Liver (tissue), 9 donors: ENCODE data around the gene SLC12A6. TPM values are rescaled to one million over a fixed set of nuclear protein-coding genes. Genes with fewer than 3 reads are reported as not detected.

Experiments used
- DNase-seq: peaks from one replicate; pipeline ENCODE4 v3.0.0-alpha.2; 2017; ENCODE audit warnings: low spot score
- H3K27ac ChIP-seq, 2 donors: one replicate each; pipeline ENCODE4 v1.7.0; 2013; ENCODE audit warnings: inconsistent platforms in 2 of 2, low read length in 2 of 2, control low read depth in 1 of 2, low read depth in 1 of 2, mild to moderate bottlenecking in 1 of 2
- H3K27me3 ChIP-seq, 4 donors: one replicate each; pipeline versions ENCODE4 v1.6.1 to v1.7.0; 2013; ENCODE audit warnings: low read length in 3 of 4, inconsistent platforms in 1 of 4, mild to moderate bottlenecking in 1 of 4, moderate library complexity in 1 of 4; ENCODE audit not compliant: control insufficient read depth in 4 of 4, insufficient read depth in 4 of 4
- H3K36me3 ChIP-seq, 4 donors: one replicate each; pipeline versions ENCODE4 v1.6.1 to v1.7.0; 2013; ENCODE audit warnings: low read length in 3 of 4, mild to moderate bottlenecking in 3 of 4, low read depth in 1 of 4, moderate library complexity in 1 of 4; ENCODE audit not compliant: control insufficient read depth in 4 of 4, insufficient read depth in 3 of 4
- H3K4me1 ChIP-seq, 4 donors: one replicate each; pipeline versions ENCODE4 v1.6.1 to v1.7.0; 2013; ENCODE audit warnings: low read length in 3 of 4, mild to moderate bottlenecking in 3 of 4, moderate library complexity in 1 of 4; ENCODE audit not compliant: control insufficient read depth in 4 of 4, insufficient read depth in 4 of 4
- H3K4me3 ChIP-seq, 3 donors: one replicate each; pipeline versions ENCODE4 v1.6.1 to v1.7.0; 2013; ENCODE audit warnings: low read length in 3 of 3, control low read depth in 1 of 3, low read depth in 1 of 3, mild to moderate bottlenecking in 1 of 3
- H3K9ac ChIP-seq, 2 donors: one replicate each; pipeline ENCODE4 v1.7.0; 2013; ENCODE audit warnings: low read length in 2 of 2, mild to moderate bottlenecking in 2 of 2, moderate library complexity in 2 of 2, control low read depth in 1 of 2, low read depth in 1 of 2
- H3K9me3 ChIP-seq, 4 donors: one replicate each; pipeline versions ENCODE4 v1.6.1 to v1.7.0; 2013; ENCODE audit warnings: low read length in 3 of 4; ENCODE audit not compliant: control insufficient read depth in 4 of 4
- EGR1 ChIP-seq, 2 donors: IDR thresholded peaks; 2 replicates each; pipeline ENCODE4 v1.6.1; 2016 to 2018; ENCODE audit warnings: antibody characterized with exemption in 2 of 2, low read depth in 2 of 2
- FOXA1 ChIP-seq: IDR thresholded peaks from 2 replicates; pipeline ENCODE4 v1.6.1; 2016; ENCODE audit warnings: antibody characterized with exemption
- FOXA2 ChIP-seq: IDR thresholded peaks from 2 replicates; pipeline ENCODE4 v1.6.1; 2016; ENCODE audit warnings: antibody characterized with exemption
- HNF4A ChIP-seq, 2 donors: conservative IDR thresholded peaks; 2 replicates each; pipeline ENCODE4 v1.6.1; 2016; ENCODE audit warnings: antibody characterized with exemption in 2 of 2, mild to moderate bottlenecking in 2 of 2
- HNF4G ChIP-seq: IDR thresholded peaks from 2 replicates; pipeline ENCODE4 v1.6.1; 2016; ENCODE audit warnings: antibody characterized with exemption
- JUND ChIP-seq, 2 donors: IDR thresholded peaks; 2 replicates each; pipeline ENCODE4 v1.6.1; 2016; ENCODE audit warnings: antibody characterized with exemption in 2 of 2
- RAD21 ChIP-seq, 2 donors: IDR thresholded peaks; 2 replicates each; pipeline ENCODE4 v1.6.1; 2016; ENCODE audit warnings: antibody characterized with exemption in 2 of 2, mild to moderate bottlenecking in 2 of 2
- RXRA ChIP-seq, 2 donors: IDR thresholded peaks; 2 replicates each; pipeline ENCODE4 v1.6.1; 2017 to 2018; ENCODE audit warnings: antibody characterized with exemption in 2 of 2, mild to moderate bottlenecking in 1 of 2
- SP1 ChIP-seq: IDR thresholded peaks from 2 replicates; pipeline ENCODE4 v1.6.1; 2018; ENCODE audit warnings: antibody characterized with exemption, mild to moderate bottlenecking
- TAF1 ChIP-seq: conservative IDR thresholded peaks from 2 replicates; pipeline ENCODE4 v1.6.1; 2016; ENCODE audit warnings: antibody characterized with exemption, mild to moderate bottlenecking
- WGBS: extraction: QIAGEN DNeasy Blood & Tissue Kit; methylation state at CpG from one replicate; pipeline ENCODE4 v1.1.7; 2013; 5-methylcytosine and 5-hydroxymethylcytosine counted together
- polyA plus RNA-seq, 2 donors: library from polyadenylated mRNA; stranded (reverse) in 1 of 2; unstranded in 1 of 2; fragments of 200-250 nt in 1 of 2; fragments of >200 nt in 1 of 2; fragmentation: Nextera tagmentation in 1 of 2; extraction: Ambion mirVana in 1 of 2; gene quantifications; one replicate each; pipeline versions ENCODE4 v1.2.1 to v1.2.3, GENCODE V29; 2013 to 2015
- total RNA-seq, 2 donors: library from RNA; depleted of rRNA; stranded (reverse); fragments of >200 nt; gene quantifications; one replicate each; pipeline ENCODE4 v1.2.3, GENCODE V29; 2014
- TF ChIP-seq, protein P1 (sequence below): IDR thresholded peaks from 2 replicates; pipeline ENCODE4 v1.6.1; 2016; ENCODE audit warnings: antibody characterized with exemption
- TF ChIP-seq, protein P2 (sequence below): fragments of 150-350 bp; IDR thresholded peaks from 2 replicates; pipeline ENCODE4 v1.5.1; 2017; ENCODE audit warnings: improper control_type of control experiment, low read depth, low read length; ENCODE audit not compliant: missing input control
- TF ChIP-seq, protein P3 (sequence below): IDR thresholded peaks from 2 replicates; pipeline ENCODE4 v1.6.1; 2016; ENCODE audit warnings: antibody characterized with exemption
- TF ChIP-seq, protein P4 (sequence below): IDR thresholded peaks from 2 replicates; pipeline ENCODE4 v1.6.1; 2016; ENCODE audit warnings: antibody characterized with exemption, mild to moderate bottlenecking
- TF ChIP-seq, protein P5 (sequence below): IDR thresholded peaks from 2 replicates; pipeline ENCODE4 v1.6.1; 2016; ENCODE audit warnings: antibody characterized with exemption
- donor health status: healthy.
- donor health status: healthy.
- donor health status: healthy.
- donor health status: healthy.
- donor health status: healthy.

SLC12A6 gene
- total and polyA plus RNA-seq, 4 donors: 1.9 to 17.8 (median 7.1) TPM

DNA sequence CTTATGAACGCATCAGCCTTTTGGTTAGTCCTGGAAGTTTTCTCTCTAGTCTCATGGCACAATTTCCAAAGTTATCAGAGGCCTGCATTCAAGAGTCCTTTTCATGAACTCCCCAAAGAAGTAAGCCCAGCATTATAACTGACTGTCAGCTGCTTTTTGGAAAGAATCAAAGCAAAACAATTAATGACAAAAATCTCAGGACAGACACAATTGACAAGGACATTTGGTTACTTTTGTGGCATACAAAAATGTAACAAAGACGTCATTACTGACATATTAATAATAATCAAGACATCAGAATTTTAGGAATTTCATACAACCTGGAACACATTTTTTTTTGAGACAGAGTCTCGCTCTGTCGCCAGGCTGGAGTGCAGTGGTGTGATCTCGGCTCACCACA, 148.9 kb downstream of the SLC12A6 start:
- no peak overlapping the region for H3K4me3 ChIP-seq
- H3K36me3 ChIP-seq: peaks cover 0 to 1% (median 0%) of the 10 kb centered on the region in 4 donors
- no peak for DNase-seq
- H3K27ac ChIP-seq: no peak overlapping the region
- no peaks in the 10 kb centered on the region for H3K9me3 ChIP-seq
- no peaks in the 10 kb centered on the region for H3K27me3 ChIP-seq
- 94% methylated on average over 5 of the region's 5 CpGs for WGBS
- peaks cover 0 to 2% (median 0%) of the 10 kb centered on the region in 4 donors for H3K4me1 ChIP-seq
- no peak overlapping the region for H3K9ac ChIP-seq
- TF ChIP-seq SP1: no peak
- no peak for TF ChIP-seq HNF4G
- no peak for TF ChIP-seq FOXA2
- no peak for TF ChIP-seq FOXA1
- no peak for TF ChIP-seq RXRA (IDR thresholded peaks at IDR 0.05)
- TF ChIP-seq, protein P1, sequence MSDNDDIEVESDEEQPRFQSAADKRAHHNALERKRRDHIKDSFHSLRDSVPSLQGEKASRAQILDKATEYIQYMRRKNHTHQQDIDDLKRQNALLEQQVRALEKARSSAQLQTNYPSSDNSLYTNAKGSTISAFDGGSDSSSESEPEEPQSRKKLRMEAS: no peak
- TF ChIP-seq HNF4A (conservative IDR thresholded peaks at IDR 0.05): no peak
- TF ChIP-seq, protein P2, sequence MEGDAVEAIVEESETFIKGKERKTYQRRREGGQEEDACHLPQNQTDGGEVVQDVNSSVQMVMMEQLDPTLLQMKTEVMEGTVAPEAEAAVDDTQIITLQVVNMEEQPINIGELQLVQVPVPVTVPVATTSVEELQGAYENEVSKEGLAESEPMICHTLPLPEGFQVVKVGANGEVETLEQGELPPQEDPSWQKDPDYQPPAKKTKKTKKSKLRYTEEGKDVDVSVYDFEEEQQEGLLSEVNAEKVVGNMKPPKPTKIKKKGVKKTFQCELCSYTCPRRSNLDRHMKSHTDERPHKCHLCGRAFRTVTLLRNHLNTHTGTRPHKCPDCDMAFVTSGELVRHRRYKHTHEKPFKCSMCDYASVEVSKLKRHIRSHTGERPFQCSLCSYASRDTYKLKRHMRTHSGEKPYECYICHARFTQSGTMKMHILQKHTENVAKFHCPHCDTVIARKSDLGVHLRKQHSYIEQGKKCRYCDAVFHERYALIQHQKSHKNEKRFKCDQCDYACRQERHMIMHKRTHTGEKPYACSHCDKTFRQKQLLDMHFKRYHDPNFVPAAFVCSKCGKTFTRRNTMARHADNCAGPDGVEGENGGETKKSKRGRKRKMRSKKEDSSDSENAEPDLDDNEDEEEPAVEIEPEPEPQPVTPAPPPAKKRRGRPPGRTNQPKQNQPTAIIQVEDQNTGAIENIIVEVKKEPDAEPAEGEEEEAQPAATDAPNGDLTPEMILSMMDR: no peak
- no peak for TF ChIP-seq EGR1 (IDR thresholded peaks at IDR 0.05; ENCODE audit: low read depth in 2 of 2)
- no peak for TF ChIP-seq JUND (IDR thresholded peaks at IDR 0.05)
- TF ChIP-seq, protein P3, sequence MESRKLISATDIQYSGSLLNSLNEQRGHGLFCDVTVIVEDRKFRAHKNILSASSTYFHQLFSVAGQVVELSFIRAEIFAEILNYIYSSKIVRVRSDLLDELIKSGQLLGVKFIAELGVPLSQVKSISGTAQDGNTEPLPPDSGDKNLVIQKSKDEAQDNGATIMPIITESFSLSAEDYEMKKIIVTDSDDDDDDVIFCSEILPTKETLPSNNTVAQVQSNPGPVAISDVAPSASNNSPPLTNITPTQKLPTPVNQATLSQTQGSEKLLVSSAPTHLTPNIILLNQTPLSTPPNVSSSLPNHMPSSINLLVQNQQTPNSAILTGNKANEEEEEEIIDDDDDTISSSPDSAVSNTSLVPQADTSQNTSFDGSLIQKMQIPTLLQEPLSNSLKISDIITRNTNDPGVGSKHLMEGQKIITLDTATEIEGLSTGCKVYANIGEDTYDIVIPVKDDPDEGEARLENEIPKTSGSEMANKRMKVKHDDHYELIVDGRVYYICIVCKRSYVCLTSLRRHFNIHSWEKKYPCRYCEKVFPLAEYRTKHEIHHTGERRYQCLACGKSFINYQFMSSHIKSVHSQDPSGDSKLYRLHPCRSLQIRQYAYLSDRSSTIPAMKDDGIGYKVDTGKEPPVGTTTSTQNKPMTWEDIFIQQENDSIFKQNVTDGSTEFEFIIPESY: no peak

DNA sequence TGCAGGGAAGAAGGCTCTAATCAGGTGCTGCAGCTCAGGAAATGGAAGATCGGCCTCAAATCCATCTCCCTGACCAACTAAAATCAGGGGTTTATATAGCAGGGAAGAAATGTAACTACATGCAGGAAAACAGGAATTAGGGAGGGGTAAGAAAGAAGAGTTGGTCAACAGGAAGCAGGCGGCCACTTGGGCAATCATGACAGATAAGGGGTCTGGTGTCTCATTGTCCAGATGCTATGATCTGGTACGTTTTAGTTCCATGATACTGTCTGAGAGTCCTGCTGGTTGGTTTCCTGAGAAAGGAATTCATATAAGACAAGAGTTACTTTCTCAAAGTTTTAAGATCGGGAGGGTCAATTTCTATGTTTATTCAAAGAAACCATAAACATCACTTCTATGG, 151.9 kb downstream of the SLC12A6 start:
- no peak for DNase-seq
- WGBS: 77% methylated on average over 4 of the region's 4 CpGs
- H3K4me1 ChIP-seq: peaks cover 0 to 2% (median 0%) of the 10 kb centered on the region in 4 donors
- no peaks in the 10 kb centered on the region for H3K9me3 ChIP-seq
- H3K27me3 ChIP-seq: no peaks in the 10 kb centered on the region
- H3K4me3 ChIP-seq: no peak overlapping the region
- H3K36me3 ChIP-seq: no peaks in the 10 kb centered on the region
- TF ChIP-seq, protein P4, sequence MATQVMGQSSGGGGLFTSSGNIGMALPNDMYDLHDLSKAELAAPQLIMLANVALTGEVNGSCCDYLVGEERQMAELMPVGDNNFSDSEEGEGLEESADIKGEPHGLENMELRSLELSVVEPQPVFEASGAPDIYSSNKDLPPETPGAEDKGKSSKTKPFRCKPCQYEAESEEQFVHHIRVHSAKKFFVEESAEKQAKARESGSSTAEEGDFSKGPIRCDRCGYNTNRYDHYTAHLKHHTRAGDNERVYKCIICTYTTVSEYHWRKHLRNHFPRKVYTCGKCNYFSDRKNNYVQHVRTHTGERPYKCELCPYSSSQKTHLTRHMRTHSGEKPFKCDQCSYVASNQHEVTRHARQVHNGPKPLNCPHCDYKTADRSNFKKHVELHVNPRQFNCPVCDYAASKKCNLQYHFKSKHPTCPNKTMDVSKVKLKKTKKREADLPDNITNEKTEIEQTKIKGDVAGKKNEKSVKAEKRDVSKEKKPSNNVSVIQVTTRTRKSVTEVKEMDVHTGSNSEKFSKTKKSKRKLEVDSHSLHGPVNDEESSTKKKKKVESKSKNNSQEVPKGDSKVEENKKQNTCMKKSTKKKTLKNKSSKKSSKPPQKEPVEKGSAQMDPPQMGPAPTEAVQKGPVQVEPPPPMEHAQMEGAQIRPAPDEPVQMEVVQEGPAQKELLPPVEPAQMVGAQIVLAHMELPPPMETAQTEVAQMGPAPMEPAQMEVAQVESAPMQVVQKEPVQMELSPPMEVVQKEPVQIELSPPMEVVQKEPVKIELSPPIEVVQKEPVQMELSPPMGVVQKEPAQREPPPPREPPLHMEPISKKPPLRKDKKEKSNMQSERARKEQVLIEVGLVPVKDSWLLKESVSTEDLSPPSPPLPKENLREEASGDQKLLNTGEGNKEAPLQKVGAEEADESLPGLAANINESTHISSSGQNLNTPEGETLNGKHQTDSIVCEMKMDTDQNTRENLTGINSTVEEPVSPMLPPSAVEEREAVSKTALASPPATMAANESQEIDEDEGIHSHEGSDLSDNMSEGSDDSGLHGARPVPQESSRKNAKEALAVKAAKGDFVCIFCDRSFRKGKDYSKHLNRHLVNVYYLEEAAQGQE: no peak
- TF ChIP-seq RAD21 (IDR thresholded peaks at IDR 0.05) (no peak), RXRA (IDR thresholded peaks at IDR 0.05) (no peak), JUND (IDR thresholded peaks at IDR 0.05) (no peak), TAF1 (no peak), FOXA2 (no peak)
- TF ChIP-seq, protein P1: no peak
- TF ChIP-seq, protein P5, sequence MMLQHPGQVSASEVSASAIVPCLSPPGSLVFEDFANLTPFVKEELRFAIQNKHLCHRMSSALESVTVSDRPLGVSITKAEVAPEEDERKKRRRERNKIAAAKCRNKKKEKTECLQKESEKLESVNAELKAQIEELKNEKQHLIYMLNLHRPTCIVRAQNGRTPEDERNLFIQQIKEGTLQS: no peak
- no peak overlapping the region for H3K27ac ChIP-seq
- no peak overlapping the region for H3K9ac ChIP-seq
